ENCODE data around the gene AGMAT. TPM values are rescaled to one million over a fixed set of nuclear protein-coding genes. Genes with fewer than 3 reads are reported as not detected.

AGMAT gene
- total and polyA plus RNA-seq, 9 of the 15 experiments (the other 6 are each of a cell fraction or from before 2014, with no cell fraction given) = not detected

DNA sequence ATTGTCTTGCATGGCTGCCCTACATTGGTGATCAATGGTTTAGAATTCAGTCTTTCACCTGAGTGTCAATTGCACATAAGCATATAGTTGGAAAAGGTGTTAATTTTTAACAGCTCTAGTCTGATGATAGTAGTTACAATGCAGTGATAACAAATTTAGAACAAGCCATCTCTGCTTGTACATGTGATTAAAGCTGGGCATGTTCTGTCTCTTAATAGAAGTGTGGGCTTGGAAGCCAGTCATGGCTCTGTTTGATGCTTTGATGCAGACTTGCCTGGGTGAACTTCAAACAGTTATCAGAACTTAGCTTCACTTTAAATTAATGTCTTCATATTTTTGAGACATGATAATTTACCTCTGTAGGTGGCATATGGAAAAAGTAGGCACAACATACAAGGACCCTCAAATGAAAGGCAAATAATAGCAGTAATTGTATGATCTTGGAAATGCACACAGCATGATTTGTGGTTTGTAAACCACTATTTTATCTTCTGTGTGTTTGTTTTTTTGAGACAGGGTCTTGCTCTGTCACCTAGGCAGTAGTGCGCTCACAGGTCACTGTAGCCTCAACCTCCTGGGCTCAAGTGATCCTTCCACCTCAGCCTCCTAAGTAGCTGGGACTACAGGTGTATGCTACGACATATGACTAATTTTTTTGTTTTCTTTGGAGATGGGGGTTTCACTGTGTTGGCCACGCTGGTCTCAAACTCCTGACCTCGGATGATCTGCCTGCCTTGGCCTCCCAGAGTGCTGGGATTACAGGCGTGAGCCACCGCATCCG is 36.2 kb upstream of the AGMAT start:
- H3K27ac ChIP-seq (ENCODE audit: extremely low read depth, low read depth, low read length) = peak overlapping the region; percentile 45; the same call in 2 of the 3 replicates
- no TSS peak for BruUV-seq (replicated peaks)
- WGBS (ENCODE audit: insufficient coverage, low coverage, missing lambda C conversion rate) = 74% methylated on average over 7 of the region's 7 CpGs
- no peaks in the 10 kb centered on the region for H3K9me1 ChIP-seq (ENCODE audit: control insufficient read depth, insufficient read depth, low read length)
- no peak overlapping the region for H2AFZ ChIP-seq (ENCODE audit: low read depth, low read length)
- ChIA-PET POLR2A (interaction anchor here (0.5 to 1.9 kb wide), 5 partner anchors 10 to 95 kb away, joined by 3 to 8 read pairs (median 3); no protein-coding TSS in a partner anchor), CTCF (ENCODE audit: low intra/inter-chr PET ratio) (no interaction called here)
- TF ChIP-seq HDGF (IDR thresholded peaks at IDR 0.05) = peak; percentile 72; the same call in 1 of the 2 replicates
- TF ChIP-seq, protein P1, sequence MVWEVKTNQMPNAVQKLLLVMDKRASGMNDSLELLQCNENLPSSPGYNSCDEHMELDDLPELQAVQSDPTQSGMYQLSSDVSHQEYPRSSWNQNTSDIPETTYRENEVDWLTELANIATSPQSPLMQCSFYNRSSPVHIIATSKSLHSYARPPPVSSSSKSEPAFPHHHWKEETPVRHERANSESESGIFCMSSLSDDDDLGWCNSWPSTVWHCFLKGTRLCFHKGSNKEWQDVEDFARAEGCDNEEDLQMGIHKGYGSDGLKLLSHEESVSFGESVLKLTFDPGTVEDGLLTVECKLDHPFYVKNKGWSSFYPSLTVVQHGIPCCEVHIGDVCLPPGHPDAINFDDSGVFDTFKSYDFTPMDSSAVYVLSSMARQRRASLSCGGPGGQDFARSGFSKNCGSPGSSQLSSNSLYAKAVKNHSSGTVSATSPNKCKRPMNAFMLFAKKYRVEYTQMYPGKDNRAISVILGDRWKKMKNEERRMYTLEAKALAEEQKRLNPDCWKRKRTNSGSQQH (CRISPR knock-in tag; IDR thresholded peaks at IDR 0.05) = no peak
- DNase-seq (ENCODE audit: extremely low read depth in 1 of 4, low spot score in 3 of 4) (no peak), FAIRE-seq (no peak), ATAC-seq (no peak)
- H3K9ac ChIP-seq (ENCODE audit: insufficient read depth in 1 of 2, low read depth in 2 of 2, low read length in 2 of 2) = peak overlapping the region; percentile 39 to 64; a peak in 3 of 4 replicates
- intact Hi-C loops (cut with micrococcal nuclease) (loop anchor here (5.0 kb wide), 1 partner anchor 79 kb away; no protein-coding TSS in a partner anchor), in situ Hi-C loops (cut with MboI) (no loop called here)
- peaks cover 88% of the 10 kb centered on the region for H3K79me2 ChIP-seq (ENCODE audit: control insufficient read depth, insufficient read depth, low read length)
- H3K9me3 ChIP-seq (replicated peaks; ENCODE audit: control insufficient read depth, insufficient read depth, low read depth, low read length) = no peaks in the 10 kb centered on the region
- H3K4me1 ChIP-seq (replicated peaks in 1 of 2; ENCODE audit: control insufficient read depth in 2 of 2, insufficient read depth in 2 of 2, low read length in 2 of 2) = peaks cover 28 to 54% of the 10 kb centered on the region in 2 experiments
- H4K20me1 ChIP-seq (replicated peaks; ENCODE audit: control insufficient read depth, insufficient read depth, low read length) = peaks cover 9% of the 10 kb centered on the region; the same call in 1 of the 2 replicates
- H3K4me2 ChIP-seq (ENCODE audit: insufficient read depth, low read length) = peak overlapping the region; percentile 97
- H3K36me3 ChIP-seq (ENCODE audit: control insufficient read depth, insufficient read depth, low read length) = peaks cover 40% of the 10 kb centered on the region
- H3K27me3 ChIP-seq (ENCODE audit: control insufficient read depth in 2 of 2, insufficient read depth in 2 of 2, low read length in 2 of 2) = no peaks in the 10 kb centered on the region
- H3K4me3 ChIP-seq = 0 out of 2 replicates have a peak overlapping the region, but pooled peaks have one; percentile 8

All from K562 (cell line).